ENCODE measurements around the gene ST3GAL4.
"Not testable (repeated sequence)": the region's sequence is repeated elsewhere in the genome, so short reads cannot be mapped to it uniquely, and the experiment has no call there.

Gene ST3GAL4

DNA sequence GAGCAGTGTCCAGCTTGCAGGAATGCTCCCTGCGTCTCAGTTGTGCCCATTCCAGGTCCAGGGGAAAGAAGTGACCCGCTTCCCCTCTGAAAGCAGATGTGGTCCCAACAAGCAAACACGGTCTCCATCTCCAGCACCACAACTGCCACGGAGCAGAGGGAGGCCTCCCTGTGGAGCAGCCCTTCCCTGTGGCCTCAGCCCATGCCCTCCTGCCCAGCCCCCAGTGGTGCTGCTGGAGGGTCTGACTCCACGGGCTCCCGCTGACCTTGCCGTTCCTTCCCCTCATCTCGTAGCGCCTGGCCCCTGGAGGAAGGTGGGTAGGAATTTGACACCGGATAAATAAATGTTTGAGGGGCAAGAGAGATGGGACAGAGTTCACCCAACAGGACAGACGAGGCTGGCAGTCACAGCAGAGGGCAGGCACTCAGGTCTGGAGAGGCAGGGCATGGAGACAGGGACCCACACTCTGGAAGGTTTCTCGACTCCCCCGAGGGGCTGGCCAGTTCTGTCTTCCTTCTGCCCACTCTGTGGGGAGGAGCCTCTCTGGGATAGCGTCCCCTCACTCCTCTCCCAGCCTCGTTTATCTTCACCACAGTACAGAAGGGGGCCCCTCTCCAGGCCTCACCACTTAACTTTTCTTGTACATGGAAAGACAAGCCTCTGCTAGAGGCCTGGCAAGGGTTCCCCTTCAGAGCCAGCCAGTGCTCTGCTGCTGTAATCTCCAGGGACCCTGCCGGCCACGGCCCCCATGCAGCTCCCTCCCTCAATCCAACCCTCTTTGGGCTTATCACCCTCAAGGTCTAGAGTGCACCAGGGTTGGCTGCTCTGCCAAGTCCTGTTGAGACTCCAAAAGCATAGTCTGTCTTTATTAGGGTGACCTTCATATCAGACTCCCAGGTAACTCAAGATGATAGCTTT lies 7.5 kb upstream of the ST3GAL4 start:
- no peak for DNase-seq

DNA sequence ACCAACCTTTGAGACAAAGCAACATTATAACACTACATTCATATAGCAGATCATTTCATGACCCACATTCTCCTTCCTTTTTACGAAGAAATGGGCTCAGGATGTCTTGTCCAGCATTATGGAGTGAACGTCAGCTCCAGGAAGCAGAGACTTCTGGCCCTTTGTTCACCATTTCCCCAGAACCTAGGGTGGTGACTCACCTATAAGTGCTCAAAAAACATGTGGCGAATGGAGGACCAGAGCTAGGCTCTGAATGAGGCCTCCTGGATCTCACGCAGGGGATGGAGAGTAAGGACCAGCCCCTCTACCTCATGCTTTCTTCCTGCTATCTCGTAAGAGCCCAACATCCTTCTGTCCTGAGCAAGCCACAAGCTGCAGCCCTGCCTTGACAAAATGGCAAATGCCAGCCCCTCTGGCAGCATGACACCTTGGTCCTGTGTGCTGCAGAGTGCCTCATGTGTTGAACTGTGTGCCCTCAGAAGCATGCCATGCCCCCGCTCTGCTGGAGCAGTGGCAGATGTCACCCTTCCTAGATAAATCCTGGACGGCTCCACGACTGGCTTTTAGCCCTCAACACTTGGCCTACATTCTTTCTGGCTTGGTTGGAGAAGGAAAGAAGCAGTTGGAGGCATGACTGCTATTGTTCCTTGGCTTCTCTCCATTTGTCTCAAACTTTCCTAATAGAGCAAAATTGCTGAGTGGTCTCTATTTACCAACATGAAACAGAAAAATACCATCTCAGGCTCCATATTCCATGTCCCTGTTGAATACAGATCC lies 6.5 kb upstream of the ST3GAL4 start:
- no peak for DNase-seq

DNA sequence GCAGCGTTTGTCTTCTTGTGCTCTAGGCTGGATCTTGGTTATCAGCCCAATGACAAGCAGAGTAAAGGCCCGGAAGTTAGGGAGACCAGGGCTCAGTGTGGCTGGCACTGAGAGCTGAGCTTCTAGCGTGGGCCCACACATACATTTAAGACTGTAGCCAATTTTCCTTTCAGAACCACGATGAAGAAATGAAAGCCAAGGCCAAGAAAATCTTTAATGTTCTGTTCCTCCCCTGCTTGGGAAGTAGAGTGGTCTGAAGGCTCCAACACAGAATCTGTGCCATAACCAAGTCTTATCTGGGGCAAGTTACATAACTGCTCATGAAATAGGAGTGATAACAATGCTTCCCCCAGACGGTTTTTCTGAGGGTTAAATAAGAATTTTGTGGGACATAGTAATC lies 4.7 kb upstream of the ST3GAL4 start:
- DNase-seq: no peak

DNA sequence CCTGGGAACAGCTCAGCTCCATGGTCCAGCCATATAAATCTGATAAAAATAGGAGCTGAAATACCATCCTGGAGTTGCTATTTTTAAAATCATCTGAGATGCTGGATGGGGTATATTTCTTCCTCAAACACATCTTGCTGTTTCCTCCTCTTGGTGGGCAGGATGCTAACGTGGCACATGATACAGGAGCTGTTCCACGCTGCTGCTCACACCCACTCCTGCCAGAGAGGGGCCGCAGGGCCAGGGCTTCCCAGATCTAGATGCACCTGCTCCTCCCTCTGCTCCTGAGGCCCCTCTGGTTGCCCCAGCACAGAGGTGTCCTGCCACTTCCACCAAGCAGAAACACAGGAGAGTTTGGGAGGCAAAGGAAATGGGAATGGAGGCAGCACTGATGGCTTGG lies 3.3 kb upstream of the ST3GAL4 start:
- DNase-seq: no peak

DNA sequence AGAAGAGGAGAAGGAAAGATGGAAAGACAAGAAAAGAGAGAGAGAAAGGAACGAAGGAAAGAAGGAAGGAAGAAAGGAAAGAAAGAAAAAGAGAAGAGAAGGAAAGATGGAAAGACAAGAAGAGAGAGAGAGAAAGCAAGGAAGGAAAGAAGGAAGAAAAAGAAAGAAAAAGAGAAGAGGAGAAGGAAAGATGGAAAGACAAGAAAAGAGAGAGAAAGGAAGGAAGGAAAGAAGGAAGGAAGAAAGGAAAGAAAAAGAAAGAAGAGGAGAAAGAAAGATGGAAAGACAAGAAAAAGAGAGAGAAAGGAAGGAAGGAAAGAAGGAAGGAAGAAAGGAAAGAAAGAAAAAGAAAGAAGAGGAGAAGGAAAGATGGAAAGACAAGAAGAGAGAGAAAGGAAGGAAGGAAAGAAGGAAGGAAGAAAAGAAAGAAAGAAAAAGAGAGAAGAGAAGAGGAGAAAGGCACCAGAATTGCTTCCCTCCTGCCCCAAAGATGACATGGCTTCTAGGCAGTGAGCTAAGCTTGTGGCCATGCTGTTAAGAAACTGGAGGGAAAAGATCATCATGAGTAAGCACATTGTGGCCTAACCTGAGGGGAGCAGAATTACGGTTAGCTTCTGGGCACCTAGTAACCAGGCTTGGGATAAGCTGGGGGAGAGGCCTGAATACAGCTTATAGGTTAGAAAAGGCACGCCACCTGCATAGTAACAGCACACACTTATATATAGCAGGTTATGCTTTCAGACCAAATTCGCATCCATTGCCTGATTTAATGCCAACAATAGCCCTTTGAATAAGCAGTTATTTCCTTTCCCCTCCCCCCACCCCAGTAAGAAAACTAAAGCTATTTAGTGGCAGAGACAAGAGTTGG lies 2.3 kb upstream of the ST3GAL4 start:
- no peak for DNase-seq

DNA sequence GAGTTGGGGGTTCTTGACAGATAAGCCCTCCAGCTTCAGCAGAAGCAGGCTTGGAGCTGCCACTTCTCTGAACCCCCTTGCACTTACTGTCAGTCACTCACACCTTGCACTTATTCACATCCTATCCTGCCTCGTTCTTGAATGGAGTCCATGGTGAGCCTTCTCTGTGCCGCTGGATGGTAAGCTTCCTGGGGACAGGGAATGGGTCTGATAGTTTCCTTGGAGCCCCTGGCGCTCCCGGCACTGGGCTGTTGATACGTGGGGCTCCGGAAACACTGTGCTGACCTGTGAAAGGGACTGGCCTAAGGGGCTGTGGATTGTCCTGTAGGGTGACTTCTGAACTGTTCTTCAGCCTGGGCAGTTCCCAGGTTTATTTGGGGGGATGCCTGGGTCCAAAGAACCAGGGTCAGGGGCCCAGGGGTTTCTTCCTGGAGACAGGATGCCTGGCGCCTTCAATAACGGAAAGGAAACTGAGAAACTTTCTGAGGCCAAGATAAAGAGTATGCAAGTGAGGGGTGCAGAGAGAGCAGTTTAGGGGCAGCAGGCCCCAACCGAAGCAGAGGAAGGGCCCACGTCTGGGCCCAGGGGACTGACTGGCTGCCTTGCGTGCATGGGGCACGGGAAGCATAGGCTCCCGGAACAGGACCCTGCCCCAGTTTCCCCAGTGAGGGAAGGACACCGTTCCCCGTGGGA lies 709 bp upstream of the ST3GAL4 start:
- DNase-seq: no peak

DNA sequence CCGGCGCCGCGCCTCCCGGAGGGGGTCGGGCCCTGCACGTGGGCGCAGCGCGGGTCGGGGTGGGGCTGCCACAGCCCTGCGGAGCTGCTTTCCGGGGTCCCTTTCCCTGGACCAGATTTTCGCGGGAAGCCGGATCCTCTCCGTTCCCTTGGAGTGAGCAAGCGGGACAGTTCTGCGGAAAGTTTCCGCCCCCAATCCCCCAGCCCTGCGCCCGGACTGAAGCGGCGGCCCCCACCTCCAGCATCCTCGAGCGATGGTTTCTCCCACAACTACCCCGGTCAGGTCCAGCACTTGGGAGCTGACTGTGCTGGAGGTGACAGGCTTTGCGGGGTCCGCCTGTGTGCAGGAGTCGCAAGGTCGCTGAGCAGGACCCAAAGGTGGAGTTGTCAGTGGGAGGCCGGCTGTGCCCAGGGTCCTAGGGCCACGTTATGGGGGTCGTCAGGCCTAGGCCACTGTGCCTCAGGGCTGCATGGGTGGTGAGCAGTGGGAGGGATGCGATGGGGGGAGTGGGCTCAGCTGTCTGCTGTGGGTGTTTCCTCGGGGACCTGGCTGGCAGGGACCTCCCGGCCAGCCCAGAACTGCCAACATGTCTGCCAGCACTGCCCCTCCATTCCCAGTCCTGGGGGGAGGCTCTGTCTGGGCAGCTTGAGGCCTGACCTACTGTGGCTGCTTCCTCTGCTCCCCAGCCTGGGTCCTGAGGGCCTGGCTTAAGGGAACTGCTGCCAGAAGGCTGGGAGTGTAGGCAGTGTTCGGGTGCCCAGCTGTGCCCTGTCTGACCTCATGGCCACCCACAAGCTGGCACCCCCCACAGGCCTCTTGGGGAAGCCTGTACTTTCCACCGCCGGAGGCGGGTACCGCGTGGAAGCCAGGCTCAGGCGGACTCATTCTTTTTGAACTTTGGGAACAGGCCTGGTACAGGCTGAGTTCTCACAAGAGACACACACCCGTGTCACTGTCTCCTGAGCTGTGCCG lies 726 bp downstream of the ST3GAL4 start:
- no peak for DNase-seq

DNA sequence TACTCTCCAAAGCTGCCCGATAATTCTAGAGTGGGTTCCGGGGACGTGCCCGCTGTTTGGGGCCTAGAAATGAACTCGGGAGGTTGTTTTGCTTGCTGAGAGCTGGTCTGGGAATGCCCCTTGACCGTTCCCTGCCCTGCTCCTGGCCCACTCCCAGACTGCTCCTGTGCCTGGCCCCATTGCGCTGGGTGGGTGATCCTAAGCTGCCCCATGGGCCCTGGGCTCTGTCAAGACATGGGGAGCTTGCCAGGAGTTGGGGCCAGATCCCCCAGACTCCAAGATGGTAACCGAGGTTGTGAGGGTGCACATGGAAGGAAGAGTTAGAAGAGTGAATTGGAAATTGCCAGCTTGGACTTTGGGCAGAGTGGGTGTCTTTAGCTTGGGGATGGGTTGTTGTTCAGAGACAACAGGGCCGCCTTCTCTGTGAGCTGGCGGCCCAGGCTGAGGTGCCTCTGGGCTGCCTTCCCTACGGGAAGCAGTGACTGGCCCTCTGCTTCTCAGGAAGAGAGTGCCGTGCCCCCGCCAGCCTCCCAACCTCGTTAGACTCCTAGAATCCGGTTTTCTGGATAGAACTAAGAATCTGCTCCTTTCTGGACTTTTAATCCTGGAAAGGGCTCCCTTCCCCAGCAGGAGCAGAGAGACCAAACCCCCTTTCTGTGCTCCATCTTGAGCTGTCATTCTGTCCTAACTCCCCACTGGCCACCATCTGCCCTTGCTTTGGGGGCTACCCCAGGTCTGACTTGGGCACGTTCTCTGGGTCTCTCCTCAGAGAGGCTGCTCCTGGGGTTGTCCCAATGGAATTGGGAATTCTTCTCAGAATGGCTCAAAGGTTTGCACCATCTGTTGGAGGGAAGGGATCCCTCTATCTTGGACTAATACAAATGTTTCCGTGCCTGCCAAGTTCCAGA lies 1.8 kb downstream of the ST3GAL4 start:
- DNase-seq: no peak

DNA sequence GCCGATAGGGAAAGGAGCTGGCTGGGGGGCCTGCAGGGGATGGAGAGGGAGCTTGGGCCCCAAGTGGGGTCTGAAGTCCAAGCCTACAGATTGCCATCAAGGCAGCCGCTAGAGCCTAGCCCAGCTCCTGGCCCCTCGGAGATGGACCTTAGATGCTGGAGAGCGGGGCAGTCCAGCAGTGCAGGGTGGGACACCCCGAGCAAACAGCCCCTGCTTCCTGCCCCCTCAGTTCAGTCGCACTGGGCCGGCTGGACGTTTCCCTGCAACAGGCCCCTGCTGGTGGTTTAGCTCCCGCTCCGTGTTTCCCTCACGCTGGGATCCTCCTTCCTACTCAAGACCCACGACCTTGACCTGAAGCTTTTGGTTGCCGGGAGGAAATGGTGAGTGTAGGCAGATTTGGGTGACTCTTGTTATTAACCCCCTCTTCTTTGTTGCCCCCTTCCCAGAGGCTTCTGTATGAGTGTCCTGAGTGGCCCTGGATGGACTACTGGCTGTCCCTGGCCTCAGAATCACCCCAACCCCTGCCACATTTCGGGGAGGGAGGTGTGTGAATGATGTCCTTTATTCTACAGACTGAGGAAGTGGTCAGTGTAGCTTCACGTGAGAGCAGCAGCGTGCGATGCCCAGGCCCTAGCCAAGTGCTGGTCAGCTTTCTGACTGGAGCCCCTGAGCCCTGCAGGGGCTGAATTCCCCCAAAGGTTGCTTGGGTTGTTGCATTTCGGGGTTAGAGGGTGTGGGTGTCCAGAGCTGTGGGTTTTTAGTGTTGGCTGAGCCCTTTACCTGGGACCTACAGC lies 2.7 kb downstream of the ST3GAL4 start:
- DNase-seq: no peak

DNA sequence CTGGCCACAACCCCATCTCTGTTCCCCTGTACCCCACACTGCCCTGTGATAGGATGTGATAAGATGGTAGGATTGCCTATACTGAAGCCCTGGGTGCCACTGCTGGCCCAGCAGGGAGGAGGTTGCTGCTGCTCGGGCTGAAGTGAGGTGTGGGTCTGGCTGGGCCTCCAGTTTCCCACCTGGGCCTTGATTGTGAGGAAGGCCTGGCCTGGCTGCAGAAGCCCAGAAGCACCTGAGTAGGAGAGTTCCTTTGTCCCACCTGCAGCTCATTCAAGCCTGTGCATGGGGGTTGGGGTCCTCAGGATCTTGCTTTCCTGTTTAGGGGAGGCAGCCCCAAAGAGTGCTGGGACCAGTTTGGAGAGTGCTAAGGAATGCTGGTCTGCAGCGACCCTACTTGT lies 3.3 kb downstream of the ST3GAL4 start:
- DNase-seq: no peak

DNA sequence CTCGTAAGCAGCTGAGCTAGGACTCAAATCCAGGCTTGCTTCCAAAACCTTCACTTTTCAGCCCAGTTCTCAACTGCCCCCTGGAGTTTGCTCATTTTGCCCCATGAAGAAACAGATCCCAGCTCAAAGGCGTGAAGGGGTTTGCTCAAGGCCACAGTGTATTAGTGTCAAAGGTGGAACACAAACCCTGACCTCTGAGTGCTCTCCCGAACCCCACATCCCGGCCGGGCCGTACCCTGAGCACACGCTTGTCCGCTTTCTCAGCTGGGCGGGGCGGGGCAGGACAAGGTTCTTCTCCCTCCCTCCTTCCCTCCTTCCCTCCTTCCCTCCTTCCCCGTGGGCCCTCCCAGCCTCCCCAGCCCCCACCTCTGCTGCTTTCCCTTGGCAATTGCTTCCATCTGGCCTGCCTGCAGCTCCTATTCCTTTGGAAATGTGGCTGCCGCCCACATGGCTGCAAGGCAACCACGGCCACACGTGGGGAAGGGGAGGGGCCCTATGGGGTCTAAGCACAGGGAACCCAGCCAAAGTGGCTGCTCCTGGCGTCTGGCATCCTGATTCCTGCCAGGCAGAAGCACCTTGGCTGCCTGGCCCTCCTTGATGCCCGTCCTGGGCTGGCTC lies 4.1 kb downstream of the ST3GAL4 start:
- DNase-seq: no peak

DNA sequence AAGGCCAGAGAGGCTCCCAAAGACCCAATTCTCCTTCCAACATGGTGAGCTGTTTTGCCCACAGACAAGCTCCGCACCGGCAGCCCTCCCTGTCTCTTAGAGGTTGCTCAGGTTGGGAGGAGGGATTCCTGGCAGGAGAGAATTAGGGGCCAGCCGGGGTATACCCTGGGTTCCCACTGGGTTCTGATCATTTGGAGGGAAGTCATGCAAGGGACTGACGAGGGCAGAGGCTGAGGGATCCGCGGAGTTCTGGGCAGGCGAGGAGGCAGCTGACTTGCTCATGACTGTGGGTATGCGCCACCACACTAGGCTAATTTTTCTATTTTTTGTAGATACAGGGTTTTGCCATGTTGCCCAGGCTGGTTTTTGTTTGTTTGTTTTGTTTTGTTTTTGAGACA lies 4.6 kb downstream of the ST3GAL4 start:
- DNase-seq: no peak

DNA sequence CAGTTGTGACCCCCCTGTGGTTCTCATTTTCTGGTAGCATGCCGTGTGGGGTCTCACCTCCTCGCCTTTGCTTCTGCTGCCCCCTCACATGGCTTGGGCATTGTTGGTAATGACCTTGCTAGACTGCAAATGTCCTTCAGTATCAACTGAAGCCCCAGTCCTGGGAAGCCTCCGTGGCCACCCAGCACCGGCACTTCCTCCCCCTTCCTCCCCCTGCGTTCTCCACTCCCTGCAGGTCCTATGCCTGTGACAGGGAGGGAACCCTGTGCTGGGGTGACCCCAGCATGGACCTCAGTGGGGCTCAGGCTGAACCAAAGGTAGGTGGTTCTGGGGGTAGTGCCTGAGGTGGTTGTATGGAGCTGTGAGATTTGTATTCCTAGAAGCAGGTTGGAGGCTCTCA lies 5.9 kb downstream of the ST3GAL4 start:
- DNase-seq: no peak

DNA sequence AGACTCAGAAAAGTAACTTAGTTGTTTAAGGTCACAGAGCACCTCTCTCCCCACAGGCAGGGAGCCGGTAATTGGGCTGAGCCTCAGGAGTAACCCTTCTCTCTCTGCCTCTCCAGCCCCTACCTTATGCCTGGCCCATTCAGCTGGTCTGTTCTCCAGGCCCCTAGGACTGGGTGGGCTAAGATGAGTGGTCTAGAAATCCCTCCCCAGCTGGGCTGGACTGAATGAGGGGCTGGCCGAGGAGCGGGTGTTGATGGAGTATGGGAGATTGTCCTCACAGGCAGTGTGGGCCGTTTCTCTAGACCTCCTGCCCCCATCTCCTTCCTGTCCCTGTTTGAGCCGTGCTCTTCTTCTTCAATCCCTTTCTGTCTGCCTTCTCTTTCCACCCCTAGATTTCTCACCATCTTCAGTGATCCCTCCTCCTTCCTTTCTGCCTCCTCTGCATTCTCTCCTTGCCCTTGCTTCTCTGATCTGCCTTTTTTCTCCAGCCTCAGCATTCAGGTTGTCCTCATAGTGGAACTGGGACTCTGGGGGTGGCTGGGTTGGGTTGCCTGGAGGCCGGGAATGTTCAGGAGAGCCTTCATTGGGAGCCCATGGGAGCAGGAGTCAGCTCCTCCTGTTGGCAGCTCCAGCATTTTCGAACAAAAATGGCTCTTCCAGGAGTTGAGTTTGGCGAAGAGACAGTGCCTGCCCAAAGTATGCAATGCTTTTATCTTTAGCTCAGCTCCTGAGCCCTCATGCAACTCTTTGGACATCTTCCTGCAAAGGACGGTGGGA lies 7.6 kb downstream of the ST3GAL4 start:
- DNase-seq: no peak

DNA sequence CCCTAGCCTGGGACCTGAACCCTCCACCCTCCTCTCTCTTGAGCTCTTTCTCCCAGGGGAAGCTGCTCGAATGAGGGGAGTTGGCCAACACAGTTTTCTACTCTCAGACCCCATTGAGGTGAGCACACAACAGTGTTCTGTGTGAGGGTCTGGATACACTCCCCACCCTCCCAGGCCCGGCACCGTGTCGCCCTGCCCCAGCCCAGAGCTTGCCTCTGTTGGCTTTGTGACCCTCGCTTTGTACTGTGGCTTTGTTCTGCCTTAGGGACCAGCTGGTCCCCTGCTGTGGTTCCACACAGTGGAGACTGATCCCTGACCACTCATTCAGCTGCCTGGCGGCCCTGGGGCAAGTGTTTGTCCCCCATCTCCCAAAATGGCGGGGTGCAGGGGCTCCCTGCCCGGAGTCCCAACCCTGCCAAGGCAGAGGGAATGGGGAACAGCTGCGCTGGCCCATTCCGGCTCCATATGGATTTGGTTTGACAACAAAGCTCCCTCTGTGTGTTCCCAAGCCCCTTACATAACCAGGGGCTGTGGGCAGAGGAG lies 8.3 kb downstream of the ST3GAL4 start:
- no peak for DNase-seq

DNA sequence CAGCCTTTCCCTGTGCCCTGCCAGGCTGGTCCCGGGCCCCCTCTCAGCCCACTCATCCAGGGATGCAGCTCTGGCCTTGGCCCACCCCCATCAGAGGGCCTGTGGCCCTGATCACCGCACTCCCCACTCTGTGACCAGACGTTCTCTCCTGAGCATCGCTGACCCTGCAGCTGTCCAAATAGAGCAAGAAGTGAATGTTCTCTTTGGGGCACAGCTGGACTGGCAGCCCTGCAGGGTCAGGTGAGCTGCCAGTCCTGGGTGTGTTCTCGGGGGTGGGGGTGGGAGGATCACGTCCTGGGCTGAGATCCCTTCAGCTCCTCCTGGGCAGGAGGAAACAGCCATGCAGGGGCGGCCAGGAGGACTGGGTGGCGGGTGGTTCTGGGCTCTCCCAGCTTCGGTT lies 9.2 kb downstream of the ST3GAL4 start:
- not testable (repeated sequence) for DNase-seq

DNA sequence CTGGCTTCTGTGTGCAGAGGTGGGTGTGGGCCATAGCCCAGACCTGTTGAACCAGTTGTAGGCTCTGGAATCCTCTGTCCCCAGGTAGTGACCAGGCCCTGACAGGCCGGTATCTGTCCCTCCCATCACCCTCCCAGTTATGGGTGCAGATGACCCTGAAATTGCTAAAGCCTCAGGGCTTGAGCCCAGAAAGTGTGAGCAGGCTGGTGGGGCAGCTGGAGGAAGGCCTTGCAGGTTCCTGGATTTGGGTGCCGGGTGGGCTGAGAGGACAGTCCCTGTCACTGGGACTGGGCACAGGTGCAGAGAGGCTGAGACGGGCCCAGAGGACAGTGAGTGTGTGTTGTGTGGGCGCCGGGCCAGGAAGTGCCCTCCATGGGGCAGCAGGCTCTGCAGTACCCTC lies 10.0 kb downstream of the ST3GAL4 start:
- not testable (repeated sequence) for DNase-seq
